Stomach (tissue), 4 donors: ENCODE measurements around the gene TSHZ2.

Experiments
- EP300 ChIP-seq: sonication (generic); formaldehyde crosslinking; IDR thresholded peaks from one replicate; pipeline ENCODE4 v1.6.1; 2017; ENCODE audit warnings: antibody characterized with exemption
- POLR2A ChIP-seq, 4 donors: fragments of 450-650 bp; IDR thresholded peaks; one replicate each; pipeline ENCODE4 v1.6.1; 2016; ENCODE audit warnings: antibody characterized with exemption in 4 of 4, control low read depth in 2 of 4, mild to moderate bottlenecking in 1 of 4, moderate library complexity in 1 of 4
- POLR2AphosphoS5 ChIP-seq, 3 donors: sonication (generic); formaldehyde crosslinking; IDR thresholded peaks; one replicate each; pipeline ENCODE4 v1.6.1; 2016; ENCODE audit warnings: antibody characterized with exemption in 3 of 3
- TF ChIP-seq, protein P1 (sequence below), 7 experiments: fragments of 450-650 bp in 4 of 7; fragments of 200-600 bp in 3 of 7; sonication (generic) in 3 of 7; IDR thresholded peaks; one replicate each; pipeline ENCODE4 v1.5.1; 2016 to 2019; ENCODE audit warnings: antibody characterized with exemption in 7 of 7, control low read depth in 2 of 7, mild to moderate bottlenecking in 1 of 7

DNA sequence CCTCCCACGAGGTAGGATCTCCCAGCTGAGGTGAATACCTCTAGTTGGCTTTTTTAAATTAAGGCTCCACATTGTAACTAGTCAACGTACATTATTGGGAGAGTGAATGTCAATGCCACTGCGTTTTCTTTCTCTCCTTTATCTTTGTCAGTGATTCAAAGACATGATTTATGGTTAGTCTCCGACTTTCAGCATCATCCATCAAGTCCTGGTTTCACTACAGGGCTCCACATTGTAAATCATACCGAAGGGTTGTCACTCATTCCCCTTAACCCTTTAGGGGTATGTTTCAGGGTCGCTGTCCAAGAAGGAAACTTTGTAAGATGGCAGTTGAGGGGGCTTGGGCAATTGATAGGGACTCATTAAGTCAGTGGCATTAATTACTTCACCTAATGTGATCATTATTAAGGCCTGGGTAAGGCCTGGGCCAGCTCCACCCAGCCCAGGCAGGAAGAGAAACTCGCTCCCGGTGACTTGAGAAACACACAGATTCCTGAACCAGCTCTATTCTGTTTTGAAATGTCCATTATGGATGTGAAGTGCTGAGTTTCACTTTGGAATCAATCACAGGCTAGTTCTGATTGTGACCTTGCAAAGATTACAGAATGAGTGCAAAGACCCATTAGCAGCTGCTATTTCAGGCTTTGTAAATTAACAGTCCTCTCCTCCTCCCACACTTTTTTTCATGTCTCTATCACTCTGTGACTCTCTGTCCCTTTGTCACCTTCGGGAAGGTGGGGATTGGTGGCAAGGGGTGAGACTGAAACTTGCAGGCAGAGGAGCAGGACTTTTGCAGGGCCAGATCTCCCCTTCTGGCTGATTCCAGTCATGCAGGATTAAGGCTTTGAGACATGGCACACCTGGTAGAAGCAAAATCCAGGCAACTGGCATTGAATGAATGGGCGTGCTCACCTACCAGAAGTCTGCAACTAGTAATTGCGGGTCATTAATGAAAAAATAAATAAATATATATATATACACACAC, 222.4 kb downstream of the TSHZ2 start:
- TF ChIP-seq, protein P1, sequence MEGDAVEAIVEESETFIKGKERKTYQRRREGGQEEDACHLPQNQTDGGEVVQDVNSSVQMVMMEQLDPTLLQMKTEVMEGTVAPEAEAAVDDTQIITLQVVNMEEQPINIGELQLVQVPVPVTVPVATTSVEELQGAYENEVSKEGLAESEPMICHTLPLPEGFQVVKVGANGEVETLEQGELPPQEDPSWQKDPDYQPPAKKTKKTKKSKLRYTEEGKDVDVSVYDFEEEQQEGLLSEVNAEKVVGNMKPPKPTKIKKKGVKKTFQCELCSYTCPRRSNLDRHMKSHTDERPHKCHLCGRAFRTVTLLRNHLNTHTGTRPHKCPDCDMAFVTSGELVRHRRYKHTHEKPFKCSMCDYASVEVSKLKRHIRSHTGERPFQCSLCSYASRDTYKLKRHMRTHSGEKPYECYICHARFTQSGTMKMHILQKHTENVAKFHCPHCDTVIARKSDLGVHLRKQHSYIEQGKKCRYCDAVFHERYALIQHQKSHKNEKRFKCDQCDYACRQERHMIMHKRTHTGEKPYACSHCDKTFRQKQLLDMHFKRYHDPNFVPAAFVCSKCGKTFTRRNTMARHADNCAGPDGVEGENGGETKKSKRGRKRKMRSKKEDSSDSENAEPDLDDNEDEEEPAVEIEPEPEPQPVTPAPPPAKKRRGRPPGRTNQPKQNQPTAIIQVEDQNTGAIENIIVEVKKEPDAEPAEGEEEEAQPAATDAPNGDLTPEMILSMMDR (IDR thresholded peaks at IDR 0.05) = no peak
- no peak for TF ChIP-seq POLR2AphosphoS5 (IDR thresholded peaks at IDR 0.05)
- no peak for TF ChIP-seq POLR2A (IDR thresholded peaks at IDR 0.05)
- TF ChIP-seq EP300 = no peak
